ENCODE results near the gene OPCML.

The OPCML gene

DNA sequence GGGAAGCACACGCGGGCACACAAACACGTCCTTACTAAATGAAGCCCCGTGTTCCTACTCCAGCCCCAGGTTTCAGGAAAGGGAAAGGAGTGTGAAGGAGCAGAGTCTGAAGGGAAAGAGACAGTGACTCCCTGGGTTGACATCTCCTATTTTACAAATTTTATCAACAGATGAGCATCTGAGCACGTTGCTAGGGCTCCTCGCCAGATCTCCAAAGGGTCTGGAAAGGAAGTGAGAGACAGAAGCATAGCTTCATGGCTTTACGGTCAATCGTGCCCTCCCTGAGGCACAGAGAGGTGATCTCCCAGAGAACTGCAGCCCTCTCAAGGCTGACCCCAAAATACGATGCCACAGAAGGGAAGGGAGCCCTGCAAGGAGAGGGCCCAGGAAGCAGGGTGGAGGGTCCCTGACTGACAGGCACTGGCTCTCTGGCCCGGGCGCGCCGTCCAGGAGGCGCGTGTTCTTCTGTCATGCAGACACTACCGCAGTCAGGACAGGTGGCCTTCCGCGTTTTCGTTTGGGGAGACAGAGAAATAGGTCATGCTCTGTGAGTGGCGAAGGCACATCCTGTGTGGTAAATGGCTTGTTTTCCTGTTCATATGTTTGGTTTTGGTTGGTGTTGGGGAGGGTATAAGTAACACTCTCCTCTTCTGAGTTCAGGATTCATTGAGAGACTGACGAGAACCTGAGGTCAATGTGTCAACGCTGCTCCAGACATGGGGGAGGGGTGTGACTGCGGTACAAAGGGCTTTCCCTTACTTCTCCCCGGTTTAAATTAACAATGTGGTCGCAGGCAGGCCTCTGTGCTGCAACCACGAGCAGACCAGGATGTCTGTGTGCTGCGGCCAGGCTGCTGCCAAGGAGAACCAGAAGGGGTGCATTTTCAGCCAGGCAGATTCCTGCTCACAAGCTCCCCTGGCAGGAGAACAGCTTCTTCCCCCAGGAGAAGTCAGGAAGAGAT, 813.3 kb downstream of the OPCML start:
- no peak overlapping the region for H3K4me3 ChIP-seq (ENCODE audit: low read depth, low read length)

DNA sequence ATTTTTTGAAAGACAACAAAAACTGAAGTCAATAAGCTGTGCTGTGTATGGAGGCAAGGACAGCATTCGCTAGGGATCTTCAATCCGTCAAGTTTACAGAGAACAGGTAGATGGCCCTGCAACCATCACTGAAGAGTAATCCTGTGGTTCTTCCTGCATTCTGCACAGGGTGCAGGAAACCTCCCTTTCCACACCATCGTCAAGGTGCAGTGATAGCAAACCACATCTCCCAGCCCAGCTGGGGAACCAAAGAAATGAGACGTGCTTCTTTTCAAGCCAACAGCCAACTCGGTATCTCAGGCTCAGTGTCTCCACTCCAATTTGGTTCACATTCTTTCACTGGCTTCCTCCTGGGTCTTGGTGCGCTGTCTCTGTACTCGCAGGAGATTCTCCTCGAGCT, 814.5 kb downstream of the OPCML start:
- H3K4me3 ChIP-seq (ENCODE audit: low read depth, low read length), result no peak overlapping the region

- no peak overlapping the region for H3K4me3 ChIP-seq (ENCODE audit: low read depth, low read length)
Observed at GRCh38 chr11:132716037-132716436, 816.3 kb downstream of the OPCML start.

- no peak overlapping the region for H3K4me3 ChIP-seq (ENCODE audit: low read depth, low read length)
Observed at GRCh38 chr11:132714859-132715440, 817.4 kb downstream of the OPCML start.

DNA sequence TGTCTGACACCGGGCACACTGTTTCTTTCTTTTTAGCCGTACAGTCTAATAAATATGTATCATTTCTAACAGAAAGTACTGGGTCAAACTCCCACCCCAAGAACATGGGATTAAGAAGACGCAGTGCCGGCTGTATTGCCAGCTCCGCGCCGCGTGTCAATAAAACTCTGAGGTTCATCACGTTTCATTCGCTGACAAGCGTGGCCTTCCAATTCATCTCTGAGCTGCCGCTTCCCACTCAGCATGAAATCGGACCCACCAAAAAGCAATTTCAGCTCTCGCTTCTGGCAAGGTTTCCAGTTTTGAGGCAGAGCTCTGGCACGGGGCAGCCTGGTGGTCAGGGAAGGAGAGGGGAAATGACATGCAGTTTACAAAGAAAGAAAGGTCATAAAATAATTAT, 819.8 kb downstream of the OPCML start:
- no peak overlapping the region for H3K4me3 ChIP-seq (ENCODE audit: low read depth, low read length)

DNA sequence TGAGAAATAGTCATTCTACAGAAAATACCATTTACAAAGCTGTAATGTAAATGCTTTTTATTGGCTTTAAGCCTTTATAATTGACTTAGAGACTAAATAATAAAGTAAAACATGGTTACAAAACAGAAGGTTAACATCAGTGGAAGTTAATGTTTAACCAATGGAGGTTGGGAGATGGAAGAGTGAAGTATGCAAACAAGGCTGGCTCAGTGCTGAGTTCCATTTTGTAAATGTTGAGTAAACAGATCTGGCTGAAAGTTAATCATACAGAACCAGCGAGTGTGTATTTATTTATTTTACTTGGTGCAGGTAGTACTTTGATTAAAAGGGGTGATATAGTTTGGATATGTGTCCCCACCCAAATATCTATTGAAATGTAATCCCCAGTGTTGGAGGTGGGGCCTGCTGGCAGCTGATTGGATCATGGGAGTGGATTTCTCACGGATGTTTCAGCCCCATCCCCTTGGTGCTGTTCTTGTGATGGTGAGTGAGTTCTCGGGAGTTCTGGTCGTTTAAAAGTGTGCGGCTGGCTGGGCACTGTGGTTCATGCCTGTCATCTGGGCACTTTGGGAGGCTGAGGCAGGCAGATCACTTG, 827.4 kb downstream of the OPCML start:
- H3K4me3 ChIP-seq (ENCODE audit: low read depth, low read length), result no peak overlapping the region

DNA sequence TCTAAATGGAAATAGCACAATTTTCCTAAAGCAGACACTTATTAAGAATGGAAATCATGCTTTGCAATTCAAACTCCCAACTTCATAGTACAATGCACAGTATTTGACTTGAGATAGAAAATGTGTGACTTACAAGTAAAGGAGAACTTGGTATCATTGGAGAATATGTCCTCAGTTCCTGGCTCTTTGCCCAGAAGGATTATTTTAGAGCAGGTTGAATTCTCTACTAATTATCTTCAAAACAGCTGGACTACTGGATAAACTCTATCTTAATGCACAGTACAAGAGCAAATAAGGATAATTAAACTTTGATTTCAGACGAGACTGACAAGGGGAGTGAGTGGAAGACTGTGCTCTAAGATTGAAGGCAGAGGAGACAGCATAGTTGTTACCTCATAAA, 839.4 kb downstream of the OPCML start:
- H3K4me3 ChIP-seq (ENCODE audit: low read depth, low read length), result no peak overlapping the region

- H3K4me3 ChIP-seq (ENCODE audit: low read depth, low read length), result no peak overlapping the region
Observed at GRCh38 chr11:132691848-132692550, 840.3 kb downstream of the OPCML start.

- H3K4me3 ChIP-seq (ENCODE audit: low read depth, low read length), result no peak overlapping the region
Observed at GRCh38 chr11:132686886-132687285, 845.4 kb downstream of the OPCML start.

DNA sequence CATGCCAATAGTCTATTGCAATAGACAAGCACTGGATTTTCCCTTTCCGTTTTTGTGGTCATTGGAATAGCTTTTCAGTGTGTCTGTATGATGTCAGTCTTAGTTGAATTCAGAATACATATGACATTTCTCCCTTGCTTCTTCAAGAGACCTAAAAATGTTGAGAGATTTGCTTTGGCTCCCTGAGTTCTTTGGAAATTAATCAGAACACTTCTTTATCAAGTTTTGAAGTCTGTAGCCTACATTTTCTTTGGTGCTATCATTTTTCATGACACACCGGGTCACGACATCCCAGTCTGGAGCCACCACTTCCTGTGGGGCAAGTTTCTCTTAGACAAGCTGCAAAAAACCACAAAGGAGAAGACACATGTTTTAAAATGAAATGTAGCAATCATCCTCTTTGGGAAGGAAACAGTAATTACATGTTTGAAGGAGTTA, 847.1 kb downstream of the OPCML start:
- H3K4me3 ChIP-seq (ENCODE audit: low read depth, low read length), result no peak overlapping the region

DNA sequence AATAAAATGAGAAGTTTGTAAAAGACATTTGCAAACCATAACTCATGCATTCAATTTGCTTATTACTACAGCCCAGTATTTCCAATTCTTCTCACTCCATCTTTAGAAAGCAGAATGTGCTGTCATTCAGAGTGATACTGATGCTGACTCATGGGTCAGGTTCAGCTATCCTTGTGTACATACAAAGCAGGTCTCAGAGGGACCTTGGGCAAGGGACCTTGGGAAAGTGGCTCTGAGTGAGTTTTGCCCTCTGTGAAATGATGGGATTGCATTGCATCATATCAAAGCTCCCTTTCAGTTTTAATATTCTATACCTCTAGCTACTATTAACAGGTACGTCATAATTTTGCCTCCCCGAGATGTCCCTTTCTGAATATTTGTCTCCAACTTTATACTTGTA, 848.7 kb downstream of the OPCML start:
- H3K4me3 ChIP-seq (ENCODE audit: low read depth, low read length), result no peak overlapping the region

DNA sequence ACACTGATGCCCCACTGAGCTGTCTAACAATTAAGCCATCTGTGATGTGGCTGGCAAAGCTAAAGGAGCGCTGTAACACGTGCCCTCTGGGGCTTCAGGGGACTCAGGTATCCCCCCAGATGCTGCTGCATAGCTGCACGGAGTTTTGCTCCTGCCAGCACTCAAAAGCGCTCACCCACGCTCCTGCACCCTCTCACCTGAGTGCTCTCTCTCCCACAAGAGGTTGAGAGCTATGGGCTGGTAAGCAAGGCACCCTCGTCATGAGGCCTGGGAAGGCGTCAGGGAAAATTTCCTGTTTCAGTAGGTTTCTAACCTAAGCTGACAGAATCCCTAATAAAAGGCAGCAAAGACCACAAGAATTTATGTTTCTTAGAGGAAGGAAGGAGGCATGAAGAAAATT, 850.3 kb downstream of the OPCML start:
- no peak overlapping the region for H3K4me3 ChIP-seq (ENCODE audit: low read depth, low read length)

GRCh38 chr11:132680584-132680983, 851.7 kb downstream of the OPCML start:
- H3K4me3 ChIP-seq (ENCODE audit: low read depth, low read length), result no peak overlapping the region

GRCh38 chr11:132674151-132674550, 858.1 kb downstream of the OPCML start:
- no peak overlapping the region for H3K4me3 ChIP-seq (ENCODE audit: low read depth, low read length)

- no peak overlapping the region for H3K4me3 ChIP-seq (ENCODE audit: low read depth, low read length)
Observed at GRCh38 chr11:132671851-132672370, 860.4 kb downstream of the OPCML start.

DNA sequence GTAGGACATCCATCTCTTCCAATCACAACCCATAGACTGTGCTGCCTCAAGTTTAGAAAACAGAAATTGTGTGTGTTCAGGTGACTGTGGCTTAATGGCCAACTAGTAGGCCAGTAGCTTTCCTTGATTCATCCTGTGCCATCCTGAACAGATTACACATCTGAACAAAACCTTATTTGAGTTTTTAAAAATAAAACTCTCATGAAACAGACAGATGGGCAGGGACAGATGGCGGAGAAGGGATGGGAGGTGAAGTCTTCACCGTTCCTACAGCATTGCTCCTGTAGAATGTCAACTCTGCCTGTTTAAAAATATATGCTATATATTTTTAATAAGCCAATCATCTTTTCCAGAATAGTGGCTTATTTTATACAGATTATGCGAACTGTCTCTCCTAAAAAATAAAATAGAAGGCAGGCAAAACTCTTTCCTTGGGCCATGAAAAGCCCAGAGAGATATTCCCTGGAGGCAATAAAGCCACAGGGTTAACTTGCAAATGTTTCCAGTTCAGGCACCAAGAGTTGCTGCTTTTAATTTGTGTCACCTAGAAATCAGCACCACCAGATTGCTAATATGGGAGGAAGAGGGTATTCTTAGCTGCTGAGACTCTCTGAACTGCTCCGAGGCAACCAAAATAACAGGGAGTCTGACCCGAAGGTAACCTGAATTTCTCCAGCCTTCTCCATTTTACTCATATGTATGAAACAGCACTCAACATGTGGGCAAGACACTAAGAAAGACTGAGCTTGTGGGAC, 861.2 kb downstream of the OPCML start:
- no peak overlapping the region for H3K4me3 ChIP-seq (ENCODE audit: low read depth, low read length)

DNA sequence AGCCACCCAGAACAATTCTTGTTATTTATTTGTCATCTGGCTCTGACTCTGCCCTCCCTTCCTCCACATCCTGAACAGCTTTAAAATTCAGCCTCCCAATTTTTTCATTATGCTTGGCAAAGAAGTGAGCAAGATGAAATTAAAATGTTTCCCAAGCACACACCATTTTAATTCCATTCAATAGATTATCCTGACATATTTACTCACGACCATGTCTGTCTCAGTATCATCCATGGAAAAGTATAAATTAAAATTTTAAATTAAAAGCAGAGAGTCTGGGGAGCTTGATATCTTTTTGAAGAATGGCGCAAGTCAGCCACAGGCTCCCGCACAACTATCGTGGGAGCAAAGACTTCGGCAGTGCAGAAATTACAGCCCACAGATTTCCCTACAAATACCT, 862.4 kb downstream of the OPCML start:
- no peak overlapping the region for H3K4me3 ChIP-seq (ENCODE audit: low read depth, low read length)

DNA sequence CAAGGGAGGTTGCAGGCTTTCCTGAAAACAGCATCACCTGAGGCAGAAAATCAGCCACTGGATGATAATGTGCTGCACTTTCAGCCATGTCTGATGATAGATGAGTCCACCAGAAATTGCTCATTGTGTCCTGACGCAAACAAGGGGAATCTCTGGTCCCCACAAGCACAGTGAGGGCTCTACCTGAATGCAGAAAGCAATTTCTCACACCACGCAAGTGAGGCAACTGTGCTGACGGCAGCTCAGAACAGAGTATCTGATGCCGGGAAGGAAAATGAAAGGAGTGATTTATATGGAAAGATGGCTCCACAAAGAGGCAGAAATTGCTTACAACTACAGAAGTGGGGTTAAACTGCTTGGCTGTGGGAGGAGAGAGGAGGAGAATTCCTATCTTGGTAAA, 867.1 kb downstream of the OPCML start:
- no peak overlapping the region for H3K4me3 ChIP-seq (ENCODE audit: low read depth, low read length)

GRCh38 chr11:132658696-132659095, 873.6 kb downstream of the OPCML start:
- no peak overlapping the region for H3K4me3 ChIP-seq (ENCODE audit: low read depth, low read length)

GRCh38 chr11:132658004-132658403, 874.3 kb downstream of the OPCML start:
- H3K4me3 ChIP-seq (ENCODE audit: low read depth, low read length), result no peak overlapping the region

Data from iPS-11a (cell line).